GM21526 (cell line): ENCODE data around the gene SDHC.

Experiments used
- ATAC-seq: cut with Tn5 transposase; IDR thresholded peaks from one replicate; pipeline ENCODE4 v1.9.1; 2021; ENCODE audit warnings: moderate library complexity; ENCODE audit not compliant: unreplicated experiment, low FRiP score

The SDHC gene

DNA sequence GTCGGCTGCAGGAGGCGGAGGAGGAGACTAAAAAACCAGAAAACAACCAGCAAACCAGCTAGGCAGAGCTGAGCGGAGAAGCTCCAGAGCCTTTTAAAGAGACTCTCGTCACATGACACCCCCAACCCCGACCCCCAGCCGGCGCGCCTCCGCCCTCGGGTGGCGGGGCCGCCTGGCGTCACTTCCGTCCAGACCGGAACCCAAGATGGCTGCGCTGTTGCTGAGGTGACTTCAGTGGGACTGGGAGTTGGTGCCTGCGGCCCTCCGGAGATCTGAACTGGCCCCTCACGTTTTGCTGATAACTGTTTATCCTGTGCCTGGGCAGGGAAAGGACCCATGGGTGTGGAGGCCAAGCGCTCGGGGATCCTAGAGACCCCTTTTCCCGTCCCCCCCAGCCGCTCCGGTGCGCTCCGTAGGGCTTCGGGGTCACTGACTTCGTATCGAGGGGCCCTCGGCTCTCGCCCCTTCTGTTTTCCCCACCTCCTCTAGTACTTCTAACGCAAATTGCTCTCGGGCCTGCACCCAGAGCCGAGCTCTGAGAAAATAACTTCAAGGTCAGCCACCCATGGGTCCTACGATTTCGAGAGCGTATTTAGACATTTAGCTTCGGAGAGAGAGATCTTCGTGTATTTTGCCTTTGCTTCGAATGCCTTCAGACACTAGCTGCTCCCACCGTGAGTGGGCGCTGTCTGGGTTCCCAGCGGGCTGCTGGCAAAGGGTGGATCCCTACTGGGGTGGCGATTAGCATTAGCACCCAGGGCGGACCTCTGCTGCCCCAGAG, at the start of gene SDHC:
SDHC (plus strand) TSS at position 181 of the 781 bp plus-strand sequence; CDS start at position 206, 25 bp downstream.
- peak; percentile 88 for ATAC-seq

DNA sequence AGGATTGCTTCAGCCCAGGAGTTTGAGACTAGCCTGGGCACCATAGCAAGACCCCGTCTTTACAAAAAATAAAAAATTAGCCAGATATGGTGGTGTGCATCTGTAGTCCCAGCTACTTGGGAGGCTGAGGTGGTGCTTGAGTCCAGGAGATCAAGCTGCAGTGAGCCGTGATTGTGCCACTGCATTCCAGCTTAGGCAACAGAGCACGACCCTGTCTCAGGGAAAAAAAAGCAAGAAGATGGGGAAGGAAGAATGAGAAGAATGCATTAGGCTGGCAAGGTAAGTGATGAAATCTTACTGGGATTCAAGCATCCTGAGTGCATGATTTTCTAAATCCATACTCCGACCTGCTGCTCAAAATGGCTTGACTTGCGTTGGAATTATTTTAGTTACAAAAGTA, 48.9 kb upstream of the SDHC start:
- ATAC-seq = no peak

GRCh38 chr1:161266202-161266601, 48.0 kb upstream of the SDHC start:
- no peak for ATAC-seq

DNA sequence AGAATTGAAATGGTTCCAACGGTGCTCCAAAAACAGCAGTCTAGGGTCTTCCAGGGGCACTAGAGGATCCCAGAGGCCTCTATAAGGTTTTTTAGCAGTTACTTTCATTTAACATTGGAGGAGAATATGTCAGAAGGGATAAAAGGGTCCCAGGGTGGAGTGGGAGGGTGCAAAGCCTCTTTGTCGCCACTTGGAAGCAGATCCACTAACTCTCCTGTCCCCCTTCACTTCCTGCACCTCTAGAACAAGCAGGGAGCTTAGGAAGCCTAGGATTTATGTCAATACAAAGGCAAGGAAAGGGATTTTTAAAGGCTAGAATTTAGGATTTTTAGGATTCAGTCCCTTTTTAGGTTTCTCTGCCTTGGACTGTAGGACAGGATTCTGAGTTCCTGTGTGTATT, 47.3 kb upstream of the SDHC start:
- ATAC-seq = no peak

GRCh38 chr1:161267321-161267720, 46.9 kb upstream of the SDHC start:
- no peak for ATAC-seq

GRCh38 chr1:161273402-161273801, 40.8 kb upstream of the SDHC start:
- ATAC-seq = no peak

GRCh38 chr1:161274874-161275273, 39.3 kb upstream of the SDHC start:
- no peak for ATAC-seq

GRCh38 chr1:161282991-161283390, 31.2 kb upstream of the SDHC start:
- ATAC-seq = no peak

DNA sequence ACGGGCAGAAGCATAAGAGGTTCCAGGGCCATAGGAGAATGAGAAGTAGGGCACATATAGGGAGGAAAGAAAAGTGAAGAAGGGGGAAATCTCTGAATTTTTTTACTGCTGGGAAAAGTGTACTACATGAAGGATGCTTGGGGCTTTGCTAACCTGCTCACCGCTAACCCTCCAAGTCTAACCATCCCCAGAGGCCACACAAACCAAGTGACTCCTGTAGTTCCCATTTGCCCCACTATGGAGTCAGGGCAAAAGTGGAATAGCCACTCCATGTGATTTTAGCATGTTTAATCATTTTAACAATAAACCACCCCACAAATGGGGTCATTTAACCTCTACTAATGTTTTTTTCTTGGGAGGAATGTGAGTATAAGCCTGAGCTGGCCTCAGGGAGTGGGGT, 29.1 kb upstream of the SDHC start:
- no peak for ATAC-seq

GRCh38 chr1:161285521-161285920, 28.7 kb upstream of the SDHC start:
- no peak for ATAC-seq

GRCh38 chr1:161287482-161288054, 26.6 kb upstream of the SDHC start:
- ATAC-seq = no peak

- no peak for ATAC-seq
Measured at GRCh38 chr1:161290779-161291178, 23.4 kb upstream of the SDHC start.

DNA sequence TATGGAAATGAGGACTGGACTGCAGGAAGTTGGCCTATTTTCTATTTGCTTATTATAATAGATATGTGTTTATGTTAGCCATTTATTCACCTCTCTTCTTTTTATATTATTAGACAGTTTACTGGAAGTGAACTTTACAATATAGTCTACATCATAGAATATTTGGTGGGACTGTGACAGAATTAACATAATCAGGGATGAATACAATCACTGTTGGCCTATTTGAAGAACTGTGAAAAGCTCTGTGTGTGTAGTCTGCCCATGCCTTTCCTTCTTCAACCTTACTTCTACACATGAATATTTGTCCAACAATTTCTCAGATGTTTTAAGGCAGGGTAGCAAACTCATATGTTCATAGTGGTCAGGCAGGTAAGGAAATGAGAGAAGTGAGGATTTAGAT, 16.8 kb upstream of the SDHC start:
- no peak for ATAC-seq

DNA sequence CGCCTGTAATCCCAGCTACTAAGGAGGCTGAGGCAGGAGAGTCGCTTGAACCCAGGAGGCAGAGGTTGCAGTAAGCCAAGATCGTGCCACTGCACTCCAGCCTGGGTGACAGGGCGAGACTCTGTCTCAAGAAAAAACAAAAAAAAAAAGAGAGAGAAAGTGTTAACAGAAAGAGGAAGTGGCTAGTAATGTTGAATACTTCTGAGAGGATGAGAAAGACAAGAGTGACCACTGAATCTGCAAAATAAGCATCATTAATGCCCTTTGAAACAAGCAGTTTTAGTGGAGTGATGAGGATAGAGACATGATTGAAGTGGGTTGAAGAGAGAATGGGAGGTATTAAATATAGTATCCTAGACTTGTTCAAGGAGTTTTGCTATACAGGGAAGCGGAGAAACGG, 16.1 kb upstream of the SDHC start:
- no peak for ATAC-seq

DNA sequence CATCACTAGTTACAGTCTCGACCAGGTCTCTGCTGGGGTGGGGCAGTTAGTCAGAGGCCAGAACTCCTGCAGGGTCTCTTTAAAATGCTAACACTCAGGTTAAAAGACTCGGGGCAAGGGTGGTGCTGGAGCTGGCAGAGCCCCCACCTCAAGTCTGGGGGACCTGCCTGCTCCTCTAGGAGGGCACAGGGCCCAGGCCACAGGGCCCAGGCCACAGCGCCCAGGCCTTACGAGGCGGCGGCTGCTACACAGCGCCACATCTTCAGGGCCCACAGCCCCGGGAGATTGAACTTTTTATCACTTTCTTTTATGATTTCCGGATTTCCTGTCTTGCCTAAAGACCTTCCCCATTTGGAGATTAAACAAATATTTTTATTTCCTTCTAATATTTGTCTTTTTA, 14.8 kb upstream of the SDHC start:
- no peak for ATAC-seq

- no peak for ATAC-seq
Measured at GRCh38 chr1:161300478-161300877, 13.7 kb upstream of the SDHC start.

GRCh38 chr1:161304927-161305866, 9.0 kb upstream of the SDHC start:
- no peak for ATAC-seq

DNA sequence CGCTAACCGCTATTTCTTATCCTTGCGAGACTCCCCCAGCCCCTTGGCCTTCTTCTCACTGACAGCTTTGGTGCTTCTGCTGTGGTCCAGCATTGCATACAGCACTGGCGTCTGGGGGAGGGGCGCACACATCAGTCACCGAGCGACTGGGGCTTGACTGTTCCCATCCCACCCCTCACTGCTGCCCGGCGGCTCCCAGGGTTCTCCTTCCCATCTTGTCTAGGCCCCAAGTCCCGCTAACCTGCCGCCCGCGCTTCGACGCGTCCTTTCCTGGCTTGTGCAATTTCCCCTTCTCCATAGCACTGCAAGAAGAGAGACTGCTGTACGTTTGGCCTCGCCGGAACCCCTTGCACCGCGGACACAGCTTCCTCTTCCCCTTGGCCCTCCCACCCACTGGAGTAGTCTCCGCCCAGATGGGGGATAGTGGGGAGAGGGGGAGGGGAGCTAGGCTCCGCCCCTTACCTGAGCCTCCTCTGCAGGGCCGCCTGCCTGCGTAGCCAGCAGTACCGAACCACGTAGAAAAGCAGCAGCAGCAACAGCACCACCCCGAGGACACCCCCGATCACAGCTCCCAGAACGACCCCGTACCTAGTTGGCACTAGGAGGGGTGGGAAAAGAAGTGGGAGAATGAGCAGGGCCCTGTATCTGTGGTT, 8.2 kb upstream of the SDHC start:
- ATAC-seq = peak; percentile 77

DNA sequence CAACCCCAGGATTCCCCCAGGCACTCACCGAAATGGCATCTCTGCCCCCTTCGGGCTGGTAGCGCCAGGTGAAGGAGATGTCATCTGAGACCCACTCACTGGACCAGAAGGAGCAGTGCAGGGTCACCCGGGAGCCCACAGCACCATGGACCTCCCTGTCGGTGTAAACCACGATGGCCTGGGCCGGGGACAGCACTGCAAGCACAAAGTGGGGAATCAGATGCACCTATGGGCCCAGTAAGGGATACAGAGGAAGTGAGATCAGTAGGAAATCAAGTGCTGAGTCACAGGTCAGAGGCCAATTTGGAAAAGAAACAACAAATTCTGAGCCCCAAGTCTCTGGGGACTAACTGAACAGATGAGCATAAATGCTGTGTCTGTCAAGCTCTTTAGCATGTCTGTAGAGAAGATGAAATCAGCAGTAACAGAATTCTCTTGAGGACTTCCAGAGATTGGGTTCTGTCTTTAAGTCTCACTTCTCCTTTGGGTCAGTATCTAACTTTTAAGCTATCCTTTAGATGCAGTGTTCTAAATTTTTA, 6.9 kb upstream of the SDHC start:
- ATAC-seq = no peak

- ATAC-seq = no peak
Measured at GRCh38 chr1:161307892-161308638, 6.1 kb upstream of the SDHC start.
